Measurements from ENCODE around the gene PHF24. TPM values are rescaled to one million over a fixed set of nuclear protein-coding genes. Genes with fewer than 3 reads are reported as not detected.

Gene PHF24
- total RNA-seq, 2 donors from 2014 or later = 0.27 to 0.35 TPM

- Histone ChIP-seq H3K9me3 (no peaks in the 10 kb centered on the region), H3K4me3 (no peak overlapping the region), H3K27me3 (replicated peaks; ENCODE audit: insufficient read depth) (no peaks in the 10 kb centered on the region), H3K36me3 (peaks cover 22% of the 10 kb centered on the region), H3K4me1 (ENCODE audit: control insufficient read depth in 1 of 2, low read depth in 2 of 2) (peaks cover 15 to 35% of the 10 kb centered on the region in 2 donors), H3K27ac (no peak overlapping the region)
- TF ChIP-seq CTCF (IDR thresholded peaks at IDR 0.05) = no peak
- ATAC-seq (ENCODE audit: insufficient number of reproducible peaks, low FRiP score, low read depth) = no peak
- no peak for DNase-seq (ENCODE audit: low spot score)
These were observed 40.2 kb downstream of the PHF24 start for GRCh38 chr9:34998266-34998665.

GRCh38 chr9:34999576-34999975, 41.5 kb downstream of the PHF24 start:
- TF ChIP-seq CTCF (IDR thresholded peaks at IDR 0.05) = no peak
- Histone ChIP-seq H3K4me1 (ENCODE audit: control insufficient read depth in 1 of 2, low read depth in 2 of 2) (peaks cover 12 to 22% of the 10 kb centered on the region in 2 donors), H3K27ac (no peak overlapping the region), H3K4me3 (no peak overlapping the region), H3K36me3 (peaks cover 22% of the 10 kb centered on the region), H3K9me3 (no peaks in the 10 kb centered on the region), H3K27me3 (replicated peaks; ENCODE audit: insufficient read depth) (no peaks in the 10 kb centered on the region)
- ATAC-seq (ENCODE audit: insufficient number of reproducible peaks, low FRiP score, low read depth) (no peak), DNase-seq (ENCODE audit: low spot score) (no peak)

GRCh38 chr9:35000535-35001284, 42.6 kb downstream of the PHF24 start:
- H3K27me3 ChIP-seq (replicated peaks; ENCODE audit: insufficient read depth) = no peaks in the 10 kb centered on the region
- peaks cover 3 to 10% of the 10 kb centered on the region in 2 donors for H3K4me1 ChIP-seq (ENCODE audit: control insufficient read depth in 1 of 2, low read depth in 2 of 2)
- DNase-seq (ENCODE audit: low spot score) = no peak
- peaks cover 22% of the 10 kb centered on the region for H3K36me3 ChIP-seq
- H3K27ac ChIP-seq = peak overlapping the region in 1 of 2 donors; percentile 36
- H3K9me3 ChIP-seq = no peaks in the 10 kb centered on the region
- H3K4me3 ChIP-seq = no peak overlapping the region
- ATAC-seq (ENCODE audit: insufficient number of reproducible peaks, low FRiP score, low read depth) = no peak
- no peak for TF ChIP-seq CTCF (IDR thresholded peaks at IDR 0.05)

GRCh38 chr9:35001285-35001677, 43.2 kb downstream of the PHF24 start:
- Histone ChIP-seq H3K4me3 (no peak overlapping the region), H3K27me3 (replicated peaks; ENCODE audit: insufficient read depth) (no peaks in the 10 kb centered on the region), H3K36me3 (peaks cover 19% of the 10 kb centered on the region), H3K4me1 (ENCODE audit: control insufficient read depth in 1 of 2, low read depth in 2 of 2) (peaks cover 0 to 5% of the 10 kb centered on the region in 2 donors), H3K27ac (peak overlapping the region in 1 of 2 donors; percentile 36), H3K9me3 (no peaks in the 10 kb centered on the region)
- DNase-seq (ENCODE audit: low spot score) = no peak
- ATAC-seq (ENCODE audit: insufficient number of reproducible peaks, low FRiP score, low read depth) = no peak
- TF ChIP-seq CTCF (IDR thresholded peaks at IDR 0.05) = no peak

GRCh38 chr9:35001803-35002502, 43.9 kb downstream of the PHF24 start:
- Histone ChIP-seq H3K36me3 (peaks cover 12% of the 10 kb centered on the region), H3K9me3 (no peaks in the 10 kb centered on the region), H3K4me3 (no peak overlapping the region), H3K4me1 (ENCODE audit: control insufficient read depth in 1 of 2, low read depth in 2 of 2) (peaks cover 0 to 5% of the 10 kb centered on the region in 2 donors), H3K27me3 (replicated peaks; ENCODE audit: insufficient read depth) (no peaks in the 10 kb centered on the region), H3K27ac (no peak overlapping the region)
- ATAC-seq (ENCODE audit: insufficient number of reproducible peaks, low FRiP score, low read depth) (no peak), DNase-seq (ENCODE audit: low spot score) (no peak)
- TF ChIP-seq CTCF (IDR thresholded peaks at IDR 0.05) = no peak

Measured in thoracic aorta (tissue), 2 donors.